IMR-90 (cell line): ENCODE results near the gene CCDC137. TPM values are rescaled to one million over a fixed set of nuclear protein-coding genes. Genes with fewer than 3 reads are reported as not detected.

Experiments
- ATAC-seq: fragments of 200-7000 bp; cut with Tn5 transposase; 2 replicates; pipeline ENCODE4 v1.9.1; 2020; ENCODE audit warnings: low read depth, mild to moderate bottlenecking, moderate library complexity
- BruUV-seq: library from RNA; stranded (reverse); fragments of 400-500 nt; replicated peaks from 2 replicates; lab custom pipeline; 2021; lab: Mats Ljungman, UMichigan
- CTCF ChIA-PET: fragments of 300-600 bp; formaldehyde crosslinking; extraction: SDS; loops from one replicate; lab custom pipeline; 2021; ENCODE audit warnings: antibody characterized with exemption; lab: Yijun Ruan, JAX
- POLR2A ChIA-PET: fragments of 300-600 bp; sonication (Branson Sonifier 250); formaldehyde crosslinking; loops from one replicate; lab custom pipeline; 2022; ENCODE audit warnings: antibody characterized with exemption; ENCODE audit not compliant: unreplicated experiment; lab: Charles Lee
- DNase-seq: peaks from one replicate; pipeline ENCODE4 v3.0.0; 2013
- H2AFZ ChIP-seq: replicated peaks from 2 replicates; pipeline ENCODE3; 2013; ENCODE audit warnings: low read length, mild to moderate bottlenecking; ENCODE audit not compliant: poor library complexity
- H2AK5ac ChIP-seq: 2 replicates; pipeline ENCODE4 v1.6.1; 2013; ENCODE audit warnings: low read depth, low read length, inconsistent platforms
- H2AK9ac ChIP-seq: replicated peaks from 2 replicates; pipeline ENCODE3; 2013; ENCODE audit warnings: mild to moderate bottlenecking, low read depth, low read length, moderate library complexity; ENCODE audit not compliant: poor library complexity
- H2BK120ac ChIP-seq: 2 replicates; pipeline ENCODE4 v1.6.1; 2013; ENCODE audit warnings: low read depth, low read length, inconsistent platforms
- H2BK15ac ChIP-seq: 3 replicates; pipeline ENCODE4 v1.6.1; 2013; ENCODE audit warnings: low read depth, low read length, inconsistent platforms
- H2BK20ac ChIP-seq: 2 replicates; pipeline ENCODE4 v1.6.1; 2013; ENCODE audit warnings: low read depth, mild to moderate bottlenecking, inconsistent platforms, low read length, moderate library complexity
- H2BK5ac ChIP-seq: 2 replicates; pipeline ENCODE4 v1.6.1; 2013; ENCODE audit warnings: mild to moderate bottlenecking, low read depth, low read length, inconsistent platforms; ENCODE audit not compliant: poor library complexity, severe bottlenecking
- H3K14ac ChIP-seq: replicated peaks from 2 replicates; pipeline ENCODE4 v1.6.1; 2013; ENCODE audit warnings: low read depth, low read length, inconsistent platforms
- H3K18ac ChIP-seq: 2 replicates; pipeline ENCODE4 v1.6.1; 2013; ENCODE audit warnings: low read depth, low read length, control low read depth
- H3K23ac ChIP-seq: 2 replicates; pipeline ENCODE4 v1.6.1; 2013; ENCODE audit warnings: low read depth, low read length, inconsistent platforms
- H3K27ac ChIP-seq: 2 replicates; pipeline ENCODE4 v1.5.1; 2013; ENCODE audit warnings: mild to moderate bottlenecking, control low read depth, low read length; ENCODE audit not compliant: insufficient read depth
- H3K27me3 ChIP-seq: 2 replicates; pipeline ENCODE4 v1.6.1; 2013; ENCODE audit warnings: low read length; ENCODE audit not compliant: control insufficient read depth, insufficient read depth
- H3K36me3 ChIP-seq: 2 replicates; pipeline ENCODE4 v1.6.1; 2013; ENCODE audit warnings: low read length, mixed read lengths; ENCODE audit not compliant: control insufficient read depth, insufficient read depth
- H3K4ac ChIP-seq: 2 replicates; pipeline ENCODE4 v1.6.1; 2013; ENCODE audit warnings: low read depth, low read length, inconsistent platforms
- H3K4me1 ChIP-seq: 2 replicates; pipeline ENCODE4 v1.6.1; 2013; ENCODE audit warnings: low read length, mixed read lengths; ENCODE audit not compliant: control insufficient read depth, insufficient read depth
- H3K4me2 ChIP-seq: 2 replicates; pipeline ENCODE4 v1.6.1; 2013; ENCODE audit warnings: low read depth, mild to moderate bottlenecking, control low read depth, low read length, moderate library complexity
- H3K4me3 ChIP-seq: 2 replicates; pipeline ENCODE4 v1.5.1; 2013; ENCODE audit warnings: low read depth, mild to moderate bottlenecking, control low read depth, low read length, moderate library complexity; ENCODE audit not compliant: insufficient read depth
- H3K56ac ChIP-seq: 2 replicates; pipeline ENCODE4 v1.6.1; 2013; ENCODE audit warnings: low read length, inconsistent platforms; ENCODE audit not compliant: insufficient read depth; ENCODE audit errors: extremely low read depth
- H3K79me1 ChIP-seq, 2 experiments: 2 replicates each; pipeline ENCODE4 v1.6.1; 2013; ENCODE audit warnings: low read length in 2 of 2, inconsistent platforms in 1 of 2, low read depth in 1 of 2
- H3K9ac ChIP-seq: 2 replicates; pipeline ENCODE4 v1.6.1; 2013; ENCODE audit warnings: low read depth, low read length, control low read depth
- H3K9me1 ChIP-seq: 2 replicates; pipeline ENCODE4 v1.6.1; 2013; ENCODE audit warnings: low read length, inconsistent platforms; ENCODE audit not compliant: insufficient read depth
- H3K9me3 ChIP-seq: 2 replicates; pipeline ENCODE4 v1.6.1; 2013; ENCODE audit warnings: low read length; ENCODE audit not compliant: control insufficient read depth, insufficient read depth
- H4K20me1 ChIP-seq: 2 replicates; pipeline ENCODE4 v1.6.1; 2013; ENCODE audit warnings: low read length, inconsistent platforms; ENCODE audit not compliant: insufficient read depth
- H4K5ac ChIP-seq: 2 replicates; pipeline ENCODE4 v1.6.1; 2013; ENCODE audit warnings: mild to moderate bottlenecking, low read depth, low read length, control low read depth
- H4K8ac ChIP-seq, 2 experiments: 2 replicates each; pipeline ENCODE4 v1.6.1; 2013; ENCODE audit warnings: low read depth in 2 of 2, low read length in 2 of 2, control low read depth in 1 of 2, inconsistent platforms in 1 of 2
- H4K91ac ChIP-seq: 2 replicates; pipeline ENCODE4 v1.6.1; 2013; ENCODE audit warnings: low read depth, low read length, inconsistent platforms; ENCODE audit not compliant: insufficient read depth
- BHLHE40 ChIP-seq: fragments of 150-350 bp; IDR thresholded peaks from 2 replicates; pipeline ENCODE4 v1.6.1; 2016; ENCODE audit warnings: mild to moderate bottlenecking, low read depth, low read length
- CEBPB ChIP-seq: IDR thresholded peaks from 2 replicates; pipeline ENCODE4 v1.6.1; 2012; ENCODE audit warnings: low read depth, low read length, improper control_type of control experiment
- CHD1 ChIP-seq: IDR thresholded peaks from 2 replicates; pipeline ENCODE4 v1.6.1; 2012; ENCODE audit warnings: low read depth, low read length, improper control_type of control experiment
- FOS ChIP-seq: fragments of 150-350 bp; IDR thresholded peaks from 2 replicates; pipeline ENCODE4 v1.6.1; 2016; ENCODE audit warnings: low read depth, low read length
- MAFK ChIP-seq: IDR thresholded peaks from 2 replicates; pipeline ENCODE4 v1.6.1; 2012; ENCODE audit warnings: low read depth, low read length, improper control_type of control experiment
- MAZ ChIP-seq: IDR thresholded peaks from 2 replicates; pipeline ENCODE4 v1.6.1; 2012; ENCODE audit warnings: low read depth, mild to moderate bottlenecking, low read length, improper control_type of control experiment, moderate library complexity, borderline replicate concordance
- MXI1 ChIP-seq: IDR thresholded peaks from 2 replicates; pipeline ENCODE4 v1.6.1; 2012; ENCODE audit warnings: low read depth, mild to moderate bottlenecking, low read length, moderate library complexity, borderline replicate concordance
- NFE2L2 ChIP-seq: fragments of 150-350 bp; IDR thresholded peaks from 2 replicates; pipeline ENCODE4 v1.6.1; 2016; ENCODE audit warnings: low read depth, mild to moderate bottlenecking, low read length
- POLR2A ChIP-seq: IDR thresholded peaks from 2 replicates; pipeline ENCODE4 v1.6.1; 2012; ENCODE audit warnings: mild to moderate bottlenecking, low read depth, low read length
- RAD21 ChIP-seq: IDR thresholded peaks from 2 replicates; pipeline ENCODE4 v1.6.1; 2012; ENCODE audit warnings: low read length, improper control_type of control experiment
- RCOR1 ChIP-seq: IDR thresholded peaks from 2 replicates; pipeline ENCODE4 v1.6.1; 2012; ENCODE audit warnings: mild to moderate bottlenecking, low read length, improper control_type of control experiment; ENCODE audit not compliant: insufficient replicate concordance
- RFX5 ChIP-seq: IDR thresholded peaks from 2 replicates; pipeline ENCODE4 v1.8.0; 2012; ENCODE audit warnings: low read depth, mild to moderate bottlenecking, low read length, moderate library complexity
- SMC3 ChIP-seq: fragments of 150-350 bp; IDR thresholded peaks from 2 replicates; pipeline ENCODE4 v1.6.1; 2016; ENCODE audit warnings: low read depth, mild to moderate bottlenecking, antibody characterized with exemption, low read length, moderate library complexity
- WGBS, 2 experiments: methylation state at CpG; one replicate each; pipeline versions ENCODE4 v1.1.5 to v1.1.7; 2013; ENCODE audit warnings: missing lambda C conversion rate in 2 of 2; ENCODE audit not compliant: insufficient read length in 1 of 2; ENCODE audit errors: extremely low coverage in 2 of 2; 5-methylcytosine and 5-hydroxymethylcytosine counted together
- dilution Hi-C: fragments of 300-500 bp; cut with HindIII; formaldehyde crosslinking; loops from one replicate; pipeline ENCODE4 v1.14.3; 2018; ENCODE audit warnings: low sequenced_read_pairs; ENCODE audit not compliant: unreplicated experiment
- in situ Hi-C: fragments of 300-500 bp; cut with MboI; formaldehyde crosslinking; loops from 3 replicates; pipeline ENCODE4 v1.14.3; 2019; ENCODE audit warnings: low sequenced_read_pairs, inconsistent platforms, mixed read lengths
- intact Hi-C: fragments of 100-400 bp; cut with micrococcal nuclease; formaldehyde crosslinking; loops from 2 replicates; pipeline ENCODE4 v1.10.0; 2022
- polyA plus RNA-seq, 3 experiments: library from polyadenylated mRNA; depleted of rRNA; stranded (reverse); fragments of >200 nt; gene quantifications; 2 replicates each; pipeline ENCODE4 v1.2.3, GENCODE V29; 2012; ENCODE audit warnings: low replicate concordance in 1 of 3
- total RNA-seq: library from RNA; depleted of rRNA; stranded (reverse); fragments of >200 nt; gene quantifications from 2 replicates; pipeline ENCODE4 v1.2.3, GENCODE V29; 2012
- TF ChIP-seq, protein P1 (sequence below): fragments of 150-350 bp; IDR thresholded peaks from 2 replicates; pipeline ENCODE4 v1.6.1; 2016; ENCODE audit warnings: low read depth, mild to moderate bottlenecking, low read length, moderate library complexity, borderline replicate concordance
- TF ChIP-seq, protein P2 (sequence below): conservative IDR thresholded peaks from 2 replicates; pipeline ENCODE4 v1.5.1; 2012; ENCODE audit warnings: mild to moderate bottlenecking, low read depth, low read length, improper control_type of control experiment
- TF ChIP-seq, protein P3 (sequence below): fragments of 150-350 bp; IDR thresholded peaks from 2 replicates; pipeline ENCODE4 v1.6.1; 2017; ENCODE audit warnings: mild to moderate bottlenecking, antibody characterized with exemption, low read length, low read depth

The CCDC137 gene
- total and polyA plus RNA-seq, 2 of the 4 experiments (the other 2 are of a cell fraction) = 7.5 to 18.4 TPM

DNA sequence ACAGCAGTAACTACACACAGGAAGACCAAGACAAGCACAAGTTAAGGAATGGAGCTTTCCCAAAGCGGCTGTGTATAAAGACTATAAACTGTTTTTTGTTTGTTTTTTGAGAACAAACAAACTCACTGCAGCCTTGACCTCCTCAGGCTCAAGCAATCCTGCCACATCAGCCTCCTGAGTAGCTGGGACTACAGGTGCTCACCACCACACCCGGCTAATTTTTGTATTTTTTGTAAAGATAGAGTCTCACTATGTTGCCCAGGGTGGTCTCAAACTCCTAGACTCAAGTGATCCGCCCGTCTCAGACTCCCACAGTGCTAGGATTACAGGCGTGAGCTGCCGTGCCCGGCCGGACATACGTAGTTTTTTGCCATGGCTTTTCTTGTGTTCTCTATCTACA lies 6.1 kb upstream of the CCDC137 start:
- Histone ChIP-seq H4K5ac (no peak overlapping the region), H3K79me1 (peaks cover 7 to 17% of the 10 kb centered on the region in 2 experiments), H3K4ac (no peak overlapping the region), H4K20me1 (no peaks in the 10 kb centered on the region), H3K36me3 (peaks cover 8% of the 10 kb centered on the region), H2BK5ac (no peak overlapping the region), H3K9me3 (no peaks in the 10 kb centered on the region), H4K8ac (no peak overlapping the region), H2BK120ac (no peak overlapping the region), H3K23ac (no peak overlapping the region), H2AK9ac (no peak overlapping the region), H3K56ac (no peak overlapping the region), H3K14ac (no peak overlapping the region), H3K4me1 (peaks cover 4% of the 10 kb centered on the region), H2AK5ac (no peak overlapping the region), H2BK20ac (no peak overlapping the region), H3K4me3 (no peak overlapping the region), H3K27ac (no peak overlapping the region), H3K9ac (no peak overlapping the region), H3K27me3 (no peaks in the 10 kb centered on the region), H2BK15ac (no peak overlapping the region), H3K18ac (no peak overlapping the region), H3K4me2 (no peak overlapping the region), H2AFZ (no peak overlapping the region), H3K9me1 (peaks cover 11% of the 10 kb centered on the region), H4K91ac (no peak overlapping the region)
- no CpG with 5 or more reads among the region's 9 CpGs for WGBS, 2 experiments
- no peak for DNase-seq
- no TSS peak for BruUV-seq
- no peak for ATAC-seq
- dilution Hi-C loops (no loop called here), intact Hi-C loops (no loop called here), in situ Hi-C loops (no loop called here)
- CTCF ChIA-PET = no interaction called here
- TF ChIP-seq, protein P1, sequence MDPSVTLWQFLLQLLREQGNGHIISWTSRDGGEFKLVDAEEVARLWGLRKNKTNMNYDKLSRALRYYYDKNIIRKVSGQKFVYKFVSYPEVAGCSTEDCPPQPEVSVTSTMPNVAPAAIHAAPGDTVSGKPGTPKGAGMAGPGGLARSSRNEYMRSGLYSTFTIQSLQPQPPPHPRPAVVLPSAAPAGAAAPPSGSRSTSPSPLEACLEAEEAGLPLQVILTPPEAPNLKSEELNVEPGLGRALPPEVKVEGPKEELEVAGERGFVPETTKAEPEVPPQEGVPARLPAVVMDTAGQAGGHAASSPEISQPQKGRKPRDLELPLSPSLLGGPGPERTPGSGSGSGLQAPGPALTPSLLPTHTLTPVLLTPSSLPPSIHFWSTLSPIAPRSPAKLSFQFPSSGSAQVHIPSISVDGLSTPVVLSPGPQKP = no peak
- TF ChIP-seq POLR2A (no peak), BHLHE40 (no peak), RFX5 (no peak), RCOR1 (no peak), SMC3 (no peak), CEBPB (no peak), MAZ (no peak), RAD21 (no peak), MAFK (no peak), MXI1 (no peak), CHD1 (no peak), NFE2L2 (no peak), FOS (no peak)
- TF ChIP-seq, protein P2, sequence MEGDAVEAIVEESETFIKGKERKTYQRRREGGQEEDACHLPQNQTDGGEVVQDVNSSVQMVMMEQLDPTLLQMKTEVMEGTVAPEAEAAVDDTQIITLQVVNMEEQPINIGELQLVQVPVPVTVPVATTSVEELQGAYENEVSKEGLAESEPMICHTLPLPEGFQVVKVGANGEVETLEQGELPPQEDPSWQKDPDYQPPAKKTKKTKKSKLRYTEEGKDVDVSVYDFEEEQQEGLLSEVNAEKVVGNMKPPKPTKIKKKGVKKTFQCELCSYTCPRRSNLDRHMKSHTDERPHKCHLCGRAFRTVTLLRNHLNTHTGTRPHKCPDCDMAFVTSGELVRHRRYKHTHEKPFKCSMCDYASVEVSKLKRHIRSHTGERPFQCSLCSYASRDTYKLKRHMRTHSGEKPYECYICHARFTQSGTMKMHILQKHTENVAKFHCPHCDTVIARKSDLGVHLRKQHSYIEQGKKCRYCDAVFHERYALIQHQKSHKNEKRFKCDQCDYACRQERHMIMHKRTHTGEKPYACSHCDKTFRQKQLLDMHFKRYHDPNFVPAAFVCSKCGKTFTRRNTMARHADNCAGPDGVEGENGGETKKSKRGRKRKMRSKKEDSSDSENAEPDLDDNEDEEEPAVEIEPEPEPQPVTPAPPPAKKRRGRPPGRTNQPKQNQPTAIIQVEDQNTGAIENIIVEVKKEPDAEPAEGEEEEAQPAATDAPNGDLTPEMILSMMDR = no peak
- TF ChIP-seq, protein P3, sequence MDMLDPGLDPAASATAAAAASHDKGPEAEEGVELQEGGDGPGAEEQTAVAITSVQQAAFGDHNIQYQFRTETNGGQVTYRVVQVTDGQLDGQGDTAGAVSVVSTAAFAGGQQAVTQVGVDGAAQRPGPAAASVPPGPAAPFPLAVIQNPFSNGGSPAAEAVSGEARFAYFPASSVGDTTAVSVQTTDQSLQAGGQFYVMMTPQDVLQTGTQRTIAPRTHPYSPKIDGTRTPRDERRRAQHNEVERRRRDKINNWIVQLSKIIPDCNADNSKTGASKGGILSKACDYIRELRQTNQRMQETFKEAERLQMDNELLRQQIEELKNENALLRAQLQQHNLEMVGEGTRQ = no peak
- POLR2A ChIA-PET = no interaction called here
